GF-D8 (cell line): ENCODE data around the gene KIRREL3.

Experiments used
- DNase-seq: peaks from one replicate; lab custom pipeline; 2025; lab: John Stamatoyannopoulos, UW

KIRREL3 gene

GRCh38 chr11:126438691-126439090 lies 561.9 kb downstream of the KIRREL3 start:
- no peak for DNase-seq

GRCh38 chr11:126438272-126438671 lies 562.3 kb downstream of the KIRREL3 start:
- DNase-seq: no peak

GRCh38 chr11:126437731-126438130 lies 562.8 kb downstream of the KIRREL3 start:
- DNase-seq: no peak

GRCh38 chr11:126436209-126436755 lies 564.3 kb downstream of the KIRREL3 start:
- DNase-seq: no peak

GRCh38 chr11:126434950-126435335 lies 565.6 kb downstream of the KIRREL3 start:
- no peak for DNase-seq

GRCh38 chr11:126433989-126434949 lies 566.3 kb downstream of the KIRREL3 start:
- no peak for DNase-seq

- no peak for DNase-seq
Observed at GRCh38 chr11:126433244-126433846, 567.2 kb downstream of the KIRREL3 start.

- no peak for DNase-seq
Observed at GRCh38 chr11:126432525-126432924, 568.0 kb downstream of the KIRREL3 start.

GRCh38 chr11:126432065-126432461 lies 568.5 kb downstream of the KIRREL3 start:
- no peak for DNase-seq

- no peak for DNase-seq
Observed at GRCh38 chr11:126431401-126432064, 569.0 kb downstream of the KIRREL3 start.

GRCh38 chr11:126430581-126431335 lies 569.8 kb downstream of the KIRREL3 start:
- DNase-seq: no peak

- peak; percentile 83 for DNase-seq
Observed at GRCh38 chr11:126426820-126427749, 573.5 kb downstream of the KIRREL3 start.

GRCh38 chr11:126426106-126426505 lies 574.5 kb downstream of the KIRREL3 start:
- no peak for DNase-seq

GRCh38 chr11:126424471-126425039 lies 576.0 kb downstream of the KIRREL3 start:
- no peak for DNase-seq

GRCh38 chr11:126423743-126424142 lies 576.8 kb downstream of the KIRREL3 start:
- no peak for DNase-seq

- DNase-seq: no peak
Observed at GRCh38 chr11:126423154-126423553, 577.4 kb downstream of the KIRREL3 start.

GRCh38 chr11:126422446-126422845 lies 578.1 kb downstream of the KIRREL3 start:
- DNase-seq: no peak

- DNase-seq: no peak
Observed at GRCh38 chr11:126421271-126421671, 579.3 kb downstream of the KIRREL3 start.

GRCh38 chr11:126420698-126421256 lies 579.8 kb downstream of the KIRREL3 start:
- no peak for DNase-seq
